SK-N-SH (cell line): ENCODE data around the gene PHC2. TPM values are rescaled to one million over a fixed set of nuclear protein-coding genes. Genes with fewer than 3 reads are reported as not detected.

Experiments used
- CTCF ChIA-PET: fragments of 300-600, 350-600 bp; formaldehyde crosslinking; extraction: SDS; loops from one replicate; lab custom pipeline; 2021; lab: Yijun Ruan, JAX
- POLR2A ChIA-PET: fragments of 350-600 bp; sonication (Branson Sonifier 250); formaldehyde crosslinking; extraction: SDS; loops from one replicate; lab custom pipeline; 2020; ENCODE audit warnings: antibody characterized with exemption, inconsistent platforms; lab: Yijun Ruan, JAX
- DNase-seq: peaks from one replicate; pipeline ENCODE4 v3.0.0; 2012
- H2AFZ ChIP-seq: fragments of 200-600 bp; sonication (generic); 2 replicates; pipeline ENCODE4 v1.8.1; 2016; ENCODE audit warnings: antibody characterized with exemption, mild to moderate bottlenecking, low read depth
- H3F3A ChIP-seq: fragments of 200-600 bp; sonication (generic); replicated peaks from 2 replicates; pipeline ENCODE3; 2016; ENCODE audit warnings: antibody characterized with exemption, mild to moderate bottlenecking; ENCODE audit not compliant: insufficient read depth
- H3K27ac ChIP-seq, 2 experiments: fragments of 200-500 bp in 1 of 2; fragments of 200-600 bp in 1 of 2; sonication (Bioruptor generic) in 1 of 2; sonication (generic), shearing (Covaris generic) in 1 of 2; 2 replicates each; pipeline versions ENCODE4 v1.5.1 to v1.6.1; 2014 to 2016; ENCODE audit warnings: low read depth in 2 of 2, inconsistent platforms in 1 of 2, low read length in 1 of 2, mild to moderate bottlenecking in 1 of 2, mixed read lengths in 1 of 2
- H3K27me3 ChIP-seq: fragments of 200-600 bp; sonication (generic), shearing (Covaris generic); 2 replicates; pipeline ENCODE4 v1.6.1; 2016; ENCODE audit warnings: mixed run types; ENCODE audit not compliant: insufficient read depth
- H3K36me3 ChIP-seq, 2 experiments: fragments of 200-500 bp in 1 of 2; fragments of 200-600 bp in 1 of 2; sonication (Bioruptor generic) in 1 of 2; sonication (generic) in 1 of 2; replicated peaks in 1 of 2; 2 replicates each; pipeline versions ENCODE3 to v1.5.1; 2014 to 2016; ENCODE audit warnings: low read length in 1 of 2, mild to moderate bottlenecking in 1 of 2; ENCODE audit not compliant: insufficient read depth in 2 of 2, control insufficient read depth in 1 of 2
- H3K4me1 ChIP-seq, 2 experiments: fragments of 200-500 bp in 1 of 2; fragments of 200-600 bp in 1 of 2; sonication (Bioruptor generic) in 1 of 2; sonication (generic), shearing (Covaris generic) in 1 of 2; 2 replicates each; pipeline versions ENCODE4 v1.5.1 to v1.6.1; 2014 to 2016; ENCODE audit warnings: low read depth in 1 of 2, low read length in 1 of 2, mixed run types in 1 of 2; ENCODE audit not compliant: insufficient read depth in 2 of 2, control insufficient read depth in 1 of 2
- H3K4me2 ChIP-seq: fragments of 200-600 bp; sonication (generic), shearing (Covaris generic); 2 replicates; pipeline ENCODE4 v1.6.1; 2017; ENCODE audit warnings: mixed run types
- H3K4me3 ChIP-seq, 2 experiments: fragments of 200-500 bp in 1 of 2; fragments of 200-600 bp in 1 of 2; sonication (Bioruptor generic) in 1 of 2; sonication (generic), shearing (Covaris generic) in 1 of 2; 2 replicates each; pipeline versions ENCODE4 v1.5.1 to v1.8.1; 2014 to 2016; ENCODE audit warnings: low read depth in 2 of 2, inconsistent platforms in 1 of 2, low read length in 1 of 2, mild to moderate bottlenecking in 1 of 2, mixed read lengths in 1 of 2, moderate library complexity in 1 of 2
- H3K79me2 ChIP-seq: fragments of 200-600 bp; sonication (generic); 2 replicates; pipeline ENCODE4 v1.8.1; 2017; ENCODE audit warnings: mild to moderate bottlenecking; ENCODE audit not compliant: insufficient read depth
- H3K9ac ChIP-seq: fragments of 200-600 bp; sonication (generic); 2 replicates; pipeline ENCODE4 v1.6.1; 2017; ENCODE audit warnings: mixed run types
- H3K9me2 ChIP-seq: fragments of 200-600 bp; sonication (generic); 2 replicates; pipeline ENCODE4 v1.6.1; 2017; ENCODE audit warnings: mixed run types
- H3K9me3 ChIP-seq: fragments of 200-600 bp; sonication (generic); 2 replicates; pipeline ENCODE4 v1.6.1; 2017; ENCODE audit warnings: mixed run types, mild to moderate bottlenecking, moderate library complexity
- H4K20me1 ChIP-seq: fragments of 200-600 bp; sonication (generic); 2 replicates; pipeline ENCODE4 v1.6.1; 2017; ENCODE audit warnings: mild to moderate bottlenecking, mixed run types; ENCODE audit not compliant: insufficient read depth
- MXI1 ChIP-seq: IDR thresholded peaks from 2 replicates; pipeline ENCODE4 v1.6.1; 2012; ENCODE audit warnings: mild to moderate bottlenecking, low read depth, low read length, improper control_type of control experiment
- NFIC ChIP-seq: IDR thresholded peaks from 2 replicates; pipeline ENCODE4 v1.4.0; 2012; ENCODE audit warnings: borderline replicate concordance
- PBX3 ChIP-seq: IDR thresholded peaks from 2 replicates; pipeline ENCODE4; 2012
- RAD21 ChIP-seq: IDR thresholded peaks from 2 replicates; pipeline ENCODE4 v1.6.1; 2012; ENCODE audit warnings: mild to moderate bottlenecking, low read length
- RXRA ChIP-seq: IDR thresholded peaks from 2 replicates; pipeline ENCODE4 v1.4.0; 2012; ENCODE audit warnings: low read depth, mild to moderate bottlenecking, borderline replicate concordance
- SMC3 ChIP-seq: IDR thresholded peaks from 2 replicates; pipeline ENCODE4 v1.6.1; 2012; ENCODE audit warnings: low read depth, low read length, improper control_type of control experiment
- WGBS: methylation state at CpG from one replicate; pipeline ENCODE4 v1.1.6; 2017; ENCODE audit warnings: low lambda C conversion rate; 5-methylcytosine and 5-hydroxymethylcytosine counted together
- polyA plus RNA-seq, 3 experiments: library from polyadenylated mRNA; depleted of rRNA; stranded (reverse); fragments of >200 nt; gene quantifications; 2 replicates each; pipeline ENCODE4 v1.2.3, GENCODE V29; 2012
- TF ChIP-seq, protein P1 (sequence below): fragments of 200-600 bp; sonication (generic); IDR thresholded peaks from 2 replicates; pipeline ENCODE4 v1.6.1; 2017; ENCODE audit warnings: antibody characterized with exemption, mild to moderate bottlenecking, moderate library complexity
- TF ChIP-seq, protein P2 (sequence below): IDR thresholded peaks from 2 replicates; pipeline ENCODE4 v1.4.0; 2012; ENCODE audit warnings: low read depth, borderline replicate concordance

PHC2 gene
- polyA plus RNA-seq, 1 of the 3 experiments (the other 2 are of a cell fraction) = 98.7 TPM

DNA sequence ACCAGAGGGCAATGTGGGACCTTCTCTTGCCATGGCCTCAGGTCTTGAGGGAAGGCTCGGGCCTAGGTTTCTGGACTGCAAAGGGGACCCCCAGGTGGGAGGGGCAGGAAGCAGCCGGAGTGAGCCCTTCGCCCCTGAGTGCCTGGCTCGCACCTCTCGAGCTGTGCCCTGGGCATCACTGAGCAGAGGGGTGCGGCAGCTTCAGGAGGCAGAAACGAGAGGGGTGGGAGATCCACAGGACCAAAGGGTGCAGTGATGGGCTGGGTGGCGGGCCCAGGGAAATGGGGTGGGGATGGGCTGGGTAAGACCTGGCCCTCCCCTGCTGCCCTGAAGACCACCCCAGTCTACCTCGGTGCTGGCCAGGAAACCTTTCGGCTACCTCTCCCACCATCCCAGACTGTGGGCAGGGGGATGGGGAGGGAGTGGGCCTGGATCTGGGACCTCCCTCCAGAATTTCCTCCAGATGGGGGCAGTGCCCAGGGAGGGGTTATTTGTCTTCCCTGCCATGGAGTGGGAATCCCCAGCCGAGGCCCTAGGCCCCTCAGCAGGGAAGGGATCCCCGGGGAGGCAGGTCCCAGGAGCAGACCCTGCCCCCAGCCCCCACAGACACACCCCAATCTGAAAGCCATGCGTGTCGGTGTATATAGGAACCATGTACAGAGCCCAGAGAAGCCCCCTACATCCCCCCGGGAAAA, 131.3 kb downstream of the PHC2 start:
- TF ChIP-seq RXRA = no peak
- Histone ChIP-seq H3K27me3 (no peaks in the 10 kb centered on the region), H4K20me1 (no peaks in the 10 kb centered on the region), H3K9ac (no peak overlapping the region), H3K27ac (no peak overlapping the region), H3K4me1 (no peaks in the 10 kb centered on the region), H2AFZ (no peak overlapping the region), H3K79me2 (no peaks in the 10 kb centered on the region), H3F3A (no peaks in the 10 kb centered on the region), H3K9me2 (no peaks in the 10 kb centered on the region), H3K36me3 (peaks cover 16 to 39% of the 10 kb centered on the region in 2 experiments), H3K4me3 (no peak overlapping the region), H3K9me3 (no peaks in the 10 kb centered on the region), H3K4me2 (no peak overlapping the region)
- POLR2A ChIA-PET = no interaction called here
- 97% methylated on average over 12 of the region's 15 CpGs for WGBS
- CTCF ChIA-PET = interaction anchor here (0.6 to 7.7 kb wide), 8 partner anchors 8 to 313 kb away, joined by 3 to 167 read pairs (median 8); partner anchors contain the start of gene ZSCAN20
- DNase-seq = no peak

DNA sequence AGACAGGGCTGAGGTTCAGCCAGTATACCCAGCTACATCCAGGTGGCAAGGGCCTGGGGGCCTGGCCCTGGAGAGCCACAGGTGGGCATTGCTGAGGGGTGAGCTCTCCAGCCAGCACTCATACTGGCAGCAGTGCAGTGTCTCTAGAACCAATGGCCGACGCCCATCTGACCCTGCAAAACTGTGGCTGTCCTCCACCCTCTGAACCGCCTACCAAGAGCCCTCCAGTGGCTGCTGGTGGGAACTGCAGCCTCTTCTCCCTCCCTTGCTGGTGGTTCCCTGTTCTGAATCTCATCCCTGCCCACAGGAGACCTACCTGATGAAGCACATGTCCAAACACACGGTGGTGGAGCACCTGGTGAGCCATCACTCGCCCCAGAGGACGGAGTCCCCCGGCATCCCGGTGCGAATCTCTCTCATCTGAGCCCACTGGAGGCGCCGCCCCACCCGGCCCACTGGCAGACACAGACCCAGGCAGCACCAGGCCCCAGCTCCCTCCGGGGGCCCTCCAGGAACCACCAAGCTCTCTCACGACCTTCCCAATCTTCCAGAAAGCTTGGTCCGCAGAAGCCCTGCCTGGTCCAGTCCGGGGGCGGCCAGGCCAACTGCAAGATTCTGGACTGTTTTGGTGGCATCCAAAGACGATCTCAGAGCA, 132.1 kb downstream of the PHC2 start:
- no peaks in the 10 kb centered on the region for H3K4me1 ChIP-seq
- H3K27me3 ChIP-seq = no peaks in the 10 kb centered on the region
- no peak for TF ChIP-seq NFIC
- TF ChIP-seq SMC3 = peak; percentile 76
- peak; percentile 65 for TF ChIP-seq RAD21
- TF ChIP-seq, protein P1, sequence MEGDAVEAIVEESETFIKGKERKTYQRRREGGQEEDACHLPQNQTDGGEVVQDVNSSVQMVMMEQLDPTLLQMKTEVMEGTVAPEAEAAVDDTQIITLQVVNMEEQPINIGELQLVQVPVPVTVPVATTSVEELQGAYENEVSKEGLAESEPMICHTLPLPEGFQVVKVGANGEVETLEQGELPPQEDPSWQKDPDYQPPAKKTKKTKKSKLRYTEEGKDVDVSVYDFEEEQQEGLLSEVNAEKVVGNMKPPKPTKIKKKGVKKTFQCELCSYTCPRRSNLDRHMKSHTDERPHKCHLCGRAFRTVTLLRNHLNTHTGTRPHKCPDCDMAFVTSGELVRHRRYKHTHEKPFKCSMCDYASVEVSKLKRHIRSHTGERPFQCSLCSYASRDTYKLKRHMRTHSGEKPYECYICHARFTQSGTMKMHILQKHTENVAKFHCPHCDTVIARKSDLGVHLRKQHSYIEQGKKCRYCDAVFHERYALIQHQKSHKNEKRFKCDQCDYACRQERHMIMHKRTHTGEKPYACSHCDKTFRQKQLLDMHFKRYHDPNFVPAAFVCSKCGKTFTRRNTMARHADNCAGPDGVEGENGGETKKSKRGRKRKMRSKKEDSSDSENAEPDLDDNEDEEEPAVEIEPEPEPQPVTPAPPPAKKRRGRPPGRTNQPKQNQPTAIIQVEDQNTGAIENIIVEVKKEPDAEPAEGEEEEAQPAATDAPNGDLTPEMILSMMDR = peak; percentile 76
- TF ChIP-seq PBX3 = no peak
- TF ChIP-seq, protein P2, sequence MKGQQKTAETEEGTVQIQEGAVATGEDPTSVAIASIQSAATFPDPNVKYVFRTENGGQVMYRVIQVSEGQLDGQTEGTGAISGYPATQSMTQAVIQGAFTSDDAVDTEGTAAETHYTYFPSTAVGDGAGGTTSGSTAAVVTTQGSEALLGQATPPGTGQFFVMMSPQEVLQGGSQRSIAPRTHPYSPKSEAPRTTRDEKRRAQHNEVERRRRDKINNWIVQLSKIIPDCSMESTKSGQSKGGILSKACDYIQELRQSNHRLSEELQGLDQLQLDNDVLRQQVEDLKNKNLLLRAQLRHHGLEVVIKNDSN = no peak
- TF ChIP-seq MXI1 = no peak
- CTCF ChIA-PET = interaction anchor here (0.6 to 7.7 kb wide), 19 partner anchors 9 to 314 kb away, joined by 3 to 167 read pairs (median 4); partner anchors contain the start of gene ZSCAN20
- H3K9me2 ChIP-seq = no peaks in the 10 kb centered on the region
- no peak overlapping the region for H3K4me2 ChIP-seq
- POLR2A ChIA-PET = no interaction called here
- 84% methylated on average over 13 of the region's 18 CpGs for WGBS
- H3K79me2 ChIP-seq = no peaks in the 10 kb centered on the region
- H3K9ac ChIP-seq = no peak overlapping the region
- no peak overlapping the region; a peak in 1 of 4 replicates for H3K27ac ChIP-seq
- H4K20me1 ChIP-seq = no peaks in the 10 kb centered on the region
- H3K4me3 ChIP-seq = no peak overlapping the region; a peak in 1 of 4 replicates
- H3F3A ChIP-seq = no peaks in the 10 kb centered on the region
- no peak overlapping the region for H2AFZ ChIP-seq
- peaks cover 16 to 47% of the 10 kb centered on the region in 2 experiments for H3K36me3 ChIP-seq
- peak; percentile 86 for DNase-seq
- no peaks in the 10 kb centered on the region for H3K9me3 ChIP-seq
